ENCODE results near the gene TMEM259. TPM values are rescaled to one million over a fixed set of nuclear protein-coding genes. Genes with fewer than 3 reads are reported as not detected.

Gene TMEM259
- total and polyA plus RNA-seq, 2 of the 13 experiments (the other 11 are each of a cell fraction or from before 2014, with no cell fraction given) = 64.7 to 164 TPM

- TF ChIP-seq ZNF142 (CRISPR knock-in tag; IDR thresholded peaks at IDR 0.05) (no peak), ATF2 (CRISPR knock-in tag; IDR thresholded peaks at IDR 0.05) (no peak), ZNF34 (CRISPR knock-in tag; IDR thresholded peaks at IDR 0.05; ENCODE audit: borderline replicate concordance) (no peak), ZNF879 (CRISPR knock-in tag; IDR thresholded peaks at IDR 0.05) (no peak), CEBPB (IDR thresholded peaks at IDR 0.05; ENCODE audit: borderline replicate concordance, low read depth, low read length) (no peak), BCLAF1 (IDR thresholded peaks at IDR 0.05) (no peak), ARID4A (CRISPR knock-in tag; IDR thresholded peaks at IDR 0.05; ENCODE audit: borderline replicate concordance) (peak; percentile 19; the same call in 1 of the 2 replicates), ZNF3 (CRISPR knock-in tag; IDR thresholded peaks at IDR 0.05) (no peak), ZNF710 (CRISPR knock-in tag; IDR thresholded peaks at IDR 0.05; ENCODE audit: borderline replicate concordance) (no peak)
Observed at GRCh38 chr19:982567-983170, 38.3 kb downstream of the TMEM259 start (continued).

All from HepG2 (cell line).